ENCODE measurements around the gene ADTRP.
"Not testable (repeated sequence)": the region's sequence is repeated elsewhere in the genome, so short reads cannot be mapped to it uniquely, and the experiment has no call there.

The ADTRP gene

DNA sequence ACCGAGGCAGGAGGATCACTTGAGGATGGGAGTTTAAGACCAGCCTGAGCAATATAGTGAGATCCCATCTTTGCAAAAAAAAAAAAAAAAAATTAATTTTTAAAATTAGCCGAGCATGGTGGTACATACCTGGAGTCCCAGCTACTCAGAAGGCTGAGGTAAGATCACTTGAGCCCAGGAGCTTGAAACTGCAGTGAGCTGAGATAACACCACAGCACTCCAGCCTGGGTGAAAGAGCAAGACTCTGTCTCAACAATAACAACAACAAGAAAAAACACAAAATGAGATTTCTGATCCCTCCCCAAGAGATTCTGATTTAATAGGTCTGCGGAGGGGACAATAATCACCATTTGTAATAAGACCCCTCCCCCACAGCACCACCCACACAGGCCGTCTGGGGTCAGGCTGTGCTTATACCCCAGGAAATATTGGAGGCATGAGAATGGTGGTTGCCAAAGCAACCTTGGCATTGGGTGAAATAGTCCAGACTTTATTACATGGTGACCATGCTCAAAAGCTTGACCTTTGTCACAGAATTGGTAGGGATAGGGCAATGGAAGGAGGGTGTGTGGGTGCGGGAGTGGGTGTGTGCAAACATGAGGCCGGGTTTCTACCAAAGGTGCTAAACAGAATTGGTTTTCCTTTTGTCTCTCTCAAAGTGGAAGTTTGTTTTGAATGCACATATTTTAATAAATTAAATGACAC, 24.4 kb upstream of the ADTRP start:
- no peak for FAIRE-seq

DNA sequence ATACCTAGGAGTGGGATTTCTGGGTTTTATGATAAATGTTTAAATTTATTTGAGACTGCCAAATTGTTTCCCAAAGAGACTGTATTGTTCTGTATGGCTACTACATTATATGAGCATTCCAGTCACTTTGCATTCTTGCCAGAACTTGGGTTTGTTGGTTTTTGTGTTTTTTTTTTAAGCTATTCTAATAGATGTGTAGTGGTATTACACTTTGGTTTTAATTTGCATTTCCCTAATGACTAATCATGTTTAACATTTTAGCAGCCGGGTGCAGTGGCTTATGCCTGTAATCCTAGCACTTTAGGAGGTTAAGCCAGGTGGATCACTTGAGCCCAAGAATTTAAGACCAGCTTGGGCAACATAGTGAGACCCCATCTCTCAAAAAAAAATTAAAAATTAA, 21.9 kb upstream of the ADTRP start:
- not testable (repeated sequence) for FAIRE-seq

DNA sequence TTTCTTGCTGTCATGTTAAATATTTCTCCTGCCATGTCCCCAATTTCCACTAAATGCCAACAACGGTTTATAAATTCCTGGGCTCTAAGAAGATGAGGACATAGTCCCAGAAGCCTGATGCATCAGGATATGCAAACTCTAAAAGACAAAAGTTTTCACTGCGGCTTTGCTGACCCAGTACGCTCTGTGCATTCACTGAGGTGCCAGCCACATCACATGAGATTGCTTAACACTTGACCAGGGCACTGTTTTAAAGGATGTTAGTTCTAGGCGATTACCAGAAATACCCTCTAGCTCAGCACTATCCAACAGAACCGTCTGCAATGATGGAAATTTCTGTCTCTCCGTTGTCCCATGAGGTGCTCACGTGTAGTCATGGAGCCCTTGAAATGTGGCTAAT, 19.9 kb upstream of the ADTRP start:
- FAIRE-seq = no peak

DNA sequence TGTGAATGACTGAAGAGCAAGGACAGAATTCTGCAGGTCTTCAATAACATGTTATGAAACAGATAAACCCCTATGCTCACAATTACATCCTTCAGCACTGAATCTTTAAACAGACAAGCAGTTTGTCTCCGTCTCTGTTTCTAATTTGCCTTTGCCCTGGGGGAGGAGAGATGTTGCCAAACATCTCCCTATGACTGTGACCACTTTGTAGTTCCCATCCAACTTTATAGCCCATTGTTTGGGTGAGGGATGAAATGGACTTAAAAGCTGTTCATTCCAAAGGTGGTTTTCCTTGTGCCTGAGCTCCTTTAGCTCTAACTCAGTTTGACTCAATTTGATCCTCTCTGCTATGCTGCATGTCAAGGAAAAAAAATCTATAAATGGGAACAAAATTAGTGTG, 19.5 kb upstream of the ADTRP start:
- no peak for FAIRE-seq

DNA sequence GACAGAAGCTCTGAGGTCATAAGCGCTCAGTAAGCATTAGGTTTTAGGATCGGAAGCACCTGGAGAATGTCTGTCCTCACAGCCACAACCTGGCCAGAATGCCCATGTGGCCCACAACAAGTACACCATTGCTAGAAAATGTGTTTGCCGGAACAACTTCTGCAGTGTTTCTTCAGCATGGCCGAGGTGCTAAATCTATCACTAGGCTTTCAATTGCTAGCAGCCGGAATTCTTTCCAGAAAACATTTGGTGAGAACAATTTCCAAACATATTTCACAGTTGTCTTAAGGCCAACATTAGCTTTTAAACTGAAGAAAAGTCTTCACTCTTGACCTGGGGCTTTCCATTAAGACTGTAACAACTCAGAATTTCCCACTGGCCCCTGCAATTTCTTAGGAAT, 18.2 kb upstream of the ADTRP start:
- no peak for FAIRE-seq

DNA sequence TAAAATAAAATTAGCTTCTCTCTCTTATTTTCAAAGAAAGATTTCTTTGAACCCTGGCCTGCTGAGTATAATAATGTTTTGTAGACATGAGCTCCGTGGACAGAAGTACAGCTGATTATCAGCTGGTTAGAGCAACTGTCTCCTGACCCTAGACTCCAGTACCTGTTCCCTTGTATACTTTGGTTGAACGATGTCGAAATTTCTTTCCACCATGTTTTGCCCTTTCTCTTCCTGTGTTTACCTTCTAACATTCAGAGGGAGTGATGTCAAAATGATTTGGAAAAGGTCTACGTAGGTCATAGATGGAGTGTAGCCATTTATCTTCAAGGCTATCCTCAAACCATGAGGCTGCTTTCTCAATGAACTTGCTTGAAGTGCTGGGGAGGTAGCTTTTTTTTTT, 16.8 kb upstream of the ADTRP start:
- no peak for FAIRE-seq

DNA sequence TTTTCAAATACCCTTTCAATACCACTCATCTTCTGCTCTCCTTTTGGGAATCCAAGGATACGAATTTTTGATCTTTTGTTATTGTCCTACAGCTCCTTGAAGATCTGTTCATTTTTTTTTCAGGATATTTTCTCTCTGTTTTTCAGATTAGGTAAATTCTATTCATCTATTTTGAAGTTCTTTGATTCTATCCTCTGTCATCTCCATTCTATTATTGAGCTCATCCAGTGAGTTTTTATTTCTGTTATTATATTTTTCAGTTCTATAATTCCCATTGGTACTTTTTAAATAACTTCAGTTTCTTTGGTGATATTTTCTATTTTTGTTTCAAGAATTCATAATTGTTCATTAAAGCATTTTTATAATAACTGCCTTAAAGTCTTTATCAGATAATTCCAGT, 14.7 kb upstream of the ADTRP start:
- FAIRE-seq = no peak

DNA sequence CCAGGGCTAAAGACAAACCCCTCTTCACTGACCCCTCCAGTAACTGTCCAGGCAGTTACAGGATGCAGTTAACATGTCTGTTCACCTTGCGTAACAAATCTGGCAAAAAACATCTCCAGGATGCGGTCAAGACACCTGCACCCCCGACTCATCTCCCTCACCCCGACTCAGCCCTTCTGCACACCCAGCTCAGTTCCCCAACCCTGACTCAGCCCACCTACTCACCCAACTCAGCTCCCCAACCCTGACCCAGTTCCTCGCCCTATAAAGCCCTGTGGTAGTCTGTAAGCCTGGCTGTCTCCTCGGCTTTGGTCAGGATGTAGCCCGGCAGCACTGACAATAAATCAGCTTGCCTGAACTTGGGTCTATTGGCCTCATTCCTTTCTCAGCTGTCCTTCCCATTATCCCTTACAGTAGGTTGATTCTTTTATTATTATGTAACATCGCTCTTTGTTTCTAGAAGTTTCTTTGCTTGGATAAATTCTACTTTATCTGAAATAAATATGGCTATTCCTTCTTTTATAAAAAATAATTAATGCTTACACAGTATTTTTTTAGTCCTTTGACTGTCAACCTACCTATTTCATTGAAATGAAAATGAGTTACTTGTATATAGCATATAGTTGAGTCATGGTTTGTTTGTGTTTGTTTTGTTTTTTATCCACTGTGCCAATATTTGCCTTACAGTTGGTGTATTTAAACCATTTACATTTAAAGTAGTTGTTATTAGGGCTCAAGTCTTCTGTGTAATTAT, 12.9 kb upstream of the ADTRP start:
- no peak for FAIRE-seq

DNA sequence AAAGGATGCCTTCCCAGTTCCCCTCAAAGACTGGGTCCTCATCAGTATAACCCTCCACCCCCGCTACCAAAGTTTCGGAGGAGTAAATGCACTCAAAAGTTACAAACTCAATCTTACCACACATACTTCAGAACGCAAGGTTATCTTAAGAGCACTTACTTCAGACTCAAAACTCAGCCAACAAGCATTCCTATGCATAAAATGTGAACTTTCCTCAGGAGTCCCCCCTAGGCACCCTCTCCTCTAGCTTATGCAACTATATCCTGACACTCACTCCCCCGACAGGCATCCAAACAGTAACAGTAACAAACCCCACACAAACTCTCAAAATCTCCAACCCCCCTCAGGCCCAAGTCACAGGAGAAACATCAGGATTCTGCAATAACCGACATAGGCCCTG, 11.1 kb upstream of the ADTRP start:
- FAIRE-seq = no peak

DNA sequence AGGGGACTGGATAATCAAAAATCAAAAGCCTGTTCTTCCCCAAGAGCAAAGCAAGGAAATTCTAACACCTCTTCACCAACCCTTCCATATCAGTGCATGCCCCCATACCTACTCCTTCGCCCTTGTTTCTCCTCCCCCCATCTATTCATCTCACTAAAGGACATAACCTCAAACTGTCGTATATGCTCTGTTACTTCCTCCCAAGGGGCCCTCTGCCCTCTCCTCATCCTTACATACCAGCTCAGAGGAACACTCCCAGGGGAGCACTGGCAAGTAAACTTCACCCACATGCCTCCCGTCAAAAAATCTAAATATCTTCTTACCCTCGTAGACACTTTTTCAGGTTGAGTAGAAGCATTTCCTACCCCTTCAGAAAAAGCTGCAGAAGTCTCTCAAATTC, 9.4 kb upstream of the ADTRP start:
- FAIRE-seq = no peak

DNA sequence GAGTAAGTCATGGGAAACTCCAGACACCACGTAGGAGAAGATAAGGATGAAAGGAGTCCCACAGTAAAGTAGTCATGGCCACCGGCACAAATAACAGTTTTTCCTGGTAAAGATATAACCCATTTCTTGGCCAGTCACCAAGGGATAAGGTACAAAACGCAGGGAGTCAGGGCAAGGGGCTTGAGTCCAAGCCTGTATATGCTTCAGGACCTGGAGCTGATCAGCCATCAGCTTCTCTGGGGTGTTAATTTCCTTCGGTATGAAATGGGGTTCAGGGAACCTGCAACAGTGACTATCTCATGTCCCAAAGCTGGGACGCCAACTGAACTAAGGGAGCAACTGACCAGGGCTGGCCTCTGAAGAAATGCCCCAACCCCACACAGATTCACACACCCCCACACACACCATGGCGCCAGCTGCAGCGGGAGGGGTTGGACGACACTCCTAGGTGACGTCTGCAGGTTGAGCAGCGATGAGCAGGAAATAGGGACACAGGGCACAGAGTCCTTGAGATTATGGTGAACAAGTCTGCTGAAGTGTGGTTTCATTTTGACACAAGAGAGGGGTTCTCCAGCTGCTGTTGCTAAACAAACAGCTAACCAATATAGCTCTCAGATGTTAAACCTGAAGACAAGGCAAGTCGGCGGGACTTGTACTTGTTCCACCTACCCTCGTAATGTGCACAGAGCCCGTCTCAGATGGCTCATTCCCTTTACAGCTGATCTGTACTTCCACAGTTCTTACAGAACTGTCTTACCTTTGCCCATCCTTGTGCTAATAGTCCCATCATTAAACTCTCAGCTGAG, 7.4 kb upstream of the ADTRP start:
- FAIRE-seq = no peak

DNA sequence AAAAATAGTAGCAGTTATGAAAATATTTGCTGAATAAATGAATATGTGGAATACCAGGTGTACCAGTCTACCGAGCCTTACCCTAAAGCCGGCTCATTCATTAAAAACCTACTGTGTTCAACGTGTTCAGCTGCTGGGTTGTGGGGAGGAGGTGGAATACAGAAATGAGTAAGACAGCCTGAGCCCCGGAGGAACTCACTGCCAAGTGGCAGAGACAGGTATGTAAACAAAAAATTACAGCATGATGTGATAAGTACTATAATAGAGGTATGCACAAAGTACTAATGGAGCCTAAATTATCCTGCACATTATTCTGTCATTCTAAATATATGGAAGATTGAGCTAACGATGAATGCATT, 6.8 kb upstream of the ADTRP start:
- no peak for FAIRE-seq

DNA sequence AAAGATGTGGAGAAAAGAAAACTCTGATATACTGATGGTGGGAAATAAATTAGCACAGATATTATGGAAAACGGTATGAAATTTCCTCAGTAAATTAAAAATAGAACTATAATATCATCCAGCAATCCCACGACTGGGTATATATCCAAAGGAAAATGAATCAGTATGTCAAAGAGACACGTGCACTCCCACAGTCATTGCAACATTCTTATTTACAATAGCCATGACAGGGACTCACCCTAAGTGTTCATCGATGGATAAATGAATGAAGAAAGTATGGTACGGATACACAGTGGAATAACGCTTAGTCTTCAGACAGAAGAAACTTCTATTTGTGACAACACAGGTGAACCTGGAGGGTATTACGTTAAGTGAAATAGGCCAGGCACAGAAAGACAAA, 5.7 kb upstream of the ADTRP start:
- no peak for FAIRE-seq

DNA sequence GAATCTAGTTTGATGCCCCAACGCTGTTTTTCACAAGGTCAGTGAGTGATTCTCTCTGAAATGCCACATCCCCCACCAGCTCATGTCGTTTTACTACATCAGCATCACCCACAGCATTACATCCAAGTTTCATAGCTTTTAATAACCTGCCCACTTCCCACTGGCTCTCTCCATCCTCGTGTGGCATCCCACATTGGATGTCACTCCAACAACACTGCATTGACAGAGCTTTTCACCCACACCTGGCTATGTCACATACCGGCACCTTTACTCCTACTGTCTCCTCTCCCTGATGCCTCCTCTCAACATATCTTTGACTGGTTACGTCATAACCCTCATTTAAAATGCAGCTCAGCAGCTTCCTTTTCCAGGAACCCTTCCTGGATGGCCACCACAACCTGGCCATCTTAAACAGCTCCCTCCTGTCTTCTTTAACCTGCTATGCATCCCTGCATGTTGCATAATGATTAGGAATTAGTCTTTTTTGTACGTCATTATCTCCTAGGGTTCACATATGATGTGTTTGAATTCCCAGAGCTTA, 5.0 kb upstream of the ADTRP start:
- FAIRE-seq = no peak

DNA sequence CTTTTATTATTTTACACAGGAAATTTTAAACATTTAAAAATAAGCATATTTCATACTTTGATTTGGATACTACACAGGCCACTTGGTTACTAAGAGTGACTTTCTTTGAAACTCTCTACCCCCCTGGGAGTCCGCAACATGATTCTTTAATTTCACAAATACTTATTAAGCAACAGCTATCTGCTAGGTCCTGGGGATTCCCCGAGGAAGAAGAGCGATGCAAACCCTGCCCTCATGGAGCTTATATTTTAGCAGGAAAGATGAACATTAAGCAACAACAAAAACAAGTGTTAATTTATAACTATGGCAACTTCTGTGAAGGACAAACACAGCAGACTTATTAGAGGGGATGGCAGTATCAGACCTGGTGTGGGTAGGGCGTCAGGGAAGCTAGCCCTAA, 3.9 kb upstream of the ADTRP start:
- FAIRE-seq = no peak

DNA sequence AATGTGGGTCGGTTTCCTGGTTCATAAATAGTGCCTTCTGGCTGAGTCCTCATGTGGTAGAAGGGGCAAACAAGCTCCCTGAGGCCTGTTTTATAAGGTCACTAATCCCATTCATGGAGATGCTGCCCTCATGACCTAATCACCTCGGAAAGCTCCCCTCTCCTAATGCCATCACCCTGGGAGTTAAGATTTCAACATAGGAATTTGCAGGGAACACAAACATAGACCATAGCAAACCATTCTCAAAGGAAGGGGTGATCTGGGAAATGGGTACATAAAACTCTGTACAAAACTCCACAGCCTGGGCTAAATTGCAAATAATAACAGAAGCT, 1.5 kb upstream of the ADTRP start:
- FAIRE-seq = no peak

DNA sequence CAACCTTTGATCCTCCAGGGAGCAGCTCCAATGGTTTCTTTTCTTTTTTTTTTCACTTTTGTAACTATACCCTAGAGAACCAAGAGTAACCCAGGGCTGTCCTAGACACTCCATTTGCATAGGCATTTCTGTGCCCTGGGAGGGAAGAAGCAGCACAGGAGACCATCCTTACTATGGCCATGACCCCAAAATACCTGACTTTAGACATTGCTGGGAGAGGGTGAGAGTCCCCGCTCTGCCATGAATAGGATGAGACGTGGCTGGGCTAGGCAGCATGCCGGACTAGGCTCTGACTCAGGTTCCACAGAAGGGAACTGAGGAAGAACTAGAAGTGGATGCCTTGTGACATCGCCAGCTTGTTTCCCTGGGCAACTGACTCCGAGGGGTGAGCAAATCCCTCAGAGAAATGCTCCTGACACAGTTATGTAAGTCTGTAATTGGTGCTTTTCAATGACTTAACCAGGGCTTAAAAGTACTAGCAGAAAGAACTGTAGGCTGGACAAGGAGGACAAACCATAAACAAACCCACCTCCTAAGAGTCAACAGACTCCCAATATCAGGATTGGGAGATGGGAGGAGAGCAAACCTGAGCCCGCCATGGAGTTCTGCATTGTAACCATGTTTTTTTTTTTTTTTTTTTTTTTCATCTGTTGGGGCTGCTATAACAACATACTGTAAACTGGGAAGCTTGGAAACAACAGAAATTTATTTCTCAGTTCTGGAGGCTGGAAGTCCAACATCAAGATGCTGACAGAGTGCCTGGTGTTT, 910 bp upstream of the ADTRP start:
- FAIRE-seq = no peak

DNA sequence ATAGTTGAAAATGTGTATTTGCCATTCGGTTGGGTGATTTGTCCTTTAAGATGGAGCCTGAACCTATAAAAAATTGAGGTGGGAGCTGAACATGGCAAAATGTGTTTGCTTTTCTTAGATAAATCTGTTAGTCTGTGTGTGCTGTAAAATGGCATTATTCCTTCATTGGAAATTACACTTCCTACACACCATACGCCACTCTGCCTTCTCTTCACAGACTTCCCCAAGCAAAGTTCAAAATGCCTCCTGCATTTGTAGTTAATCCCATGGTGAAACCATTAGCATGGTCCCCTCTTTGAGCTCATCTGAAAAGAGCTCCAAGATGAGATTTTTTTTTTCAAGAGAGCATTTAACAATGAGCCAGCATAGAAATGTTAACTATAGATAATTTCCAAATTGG, 567 bp downstream of the ADTRP start:
- no peak for FAIRE-seq

DNA sequence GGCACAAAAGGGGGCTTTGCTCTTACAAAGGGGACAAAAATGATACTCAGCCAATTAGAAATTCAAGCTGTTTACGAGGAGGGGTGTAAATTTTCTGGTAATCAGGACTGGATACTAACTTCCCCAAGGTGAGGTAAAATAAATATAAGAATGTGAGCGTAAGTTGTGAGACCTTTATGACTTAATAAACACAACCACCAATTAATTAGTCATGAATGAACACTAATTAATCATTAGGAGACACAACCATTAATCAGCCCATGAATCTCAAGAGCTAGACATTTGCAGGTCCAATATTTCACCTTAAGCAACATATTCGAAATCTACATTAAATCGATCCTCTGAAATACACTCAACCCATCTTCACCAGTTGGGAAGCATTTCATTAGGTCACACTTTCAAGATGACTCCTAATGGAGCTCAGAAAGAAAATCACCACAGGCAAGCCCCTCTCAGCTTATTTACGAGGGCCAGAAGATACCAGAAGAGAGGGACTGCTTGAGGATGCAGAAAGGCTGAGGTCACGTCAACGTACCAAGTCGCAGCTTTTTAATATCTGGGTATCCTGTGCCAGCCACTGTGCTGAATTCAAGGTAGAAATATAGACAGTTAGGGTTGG, 2.7 kb downstream of the ADTRP start:
- FAIRE-seq = no peak

DNA sequence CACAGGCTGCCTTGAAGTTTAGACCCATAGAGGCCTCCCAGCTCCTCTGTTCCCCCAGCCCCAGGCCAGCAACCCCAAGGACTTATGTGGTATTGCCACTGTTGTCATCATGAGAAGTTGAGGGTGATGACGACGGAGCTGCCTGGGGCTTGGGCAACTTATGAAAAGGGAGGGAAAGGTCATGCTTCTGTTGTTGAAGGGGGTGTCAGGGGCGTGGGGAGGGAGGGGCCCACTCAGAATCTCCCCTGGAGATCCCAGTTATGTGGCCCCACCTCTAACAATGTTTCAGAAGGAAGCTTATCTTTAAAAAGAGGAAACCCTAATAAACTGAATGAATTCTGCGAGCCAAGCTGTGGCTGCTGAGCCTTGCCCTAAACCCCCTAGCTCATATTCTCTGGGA, 4.2 kb downstream of the ADTRP start:
- no peak for FAIRE-seq

DNA sequence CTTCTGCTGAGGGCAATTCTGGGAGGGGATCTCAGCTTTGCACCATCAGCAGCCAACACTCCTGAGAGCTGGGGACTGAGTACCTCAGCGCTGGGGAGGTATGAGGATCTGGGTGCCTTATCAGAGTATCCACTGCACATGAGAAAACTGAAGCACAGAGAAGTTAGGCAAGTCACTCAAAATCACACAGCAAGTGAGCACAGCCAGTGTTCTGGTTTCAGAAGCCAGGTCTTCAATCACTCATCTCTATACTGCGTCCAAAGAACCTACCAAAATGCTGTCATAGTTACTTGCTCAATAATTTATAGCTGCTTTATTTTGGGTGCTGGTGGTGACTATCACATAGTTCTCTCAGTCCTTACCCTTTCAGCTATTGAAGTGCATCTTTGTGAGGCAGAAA, 5.0 kb downstream of the ADTRP start:
- no peak for FAIRE-seq

DNA sequence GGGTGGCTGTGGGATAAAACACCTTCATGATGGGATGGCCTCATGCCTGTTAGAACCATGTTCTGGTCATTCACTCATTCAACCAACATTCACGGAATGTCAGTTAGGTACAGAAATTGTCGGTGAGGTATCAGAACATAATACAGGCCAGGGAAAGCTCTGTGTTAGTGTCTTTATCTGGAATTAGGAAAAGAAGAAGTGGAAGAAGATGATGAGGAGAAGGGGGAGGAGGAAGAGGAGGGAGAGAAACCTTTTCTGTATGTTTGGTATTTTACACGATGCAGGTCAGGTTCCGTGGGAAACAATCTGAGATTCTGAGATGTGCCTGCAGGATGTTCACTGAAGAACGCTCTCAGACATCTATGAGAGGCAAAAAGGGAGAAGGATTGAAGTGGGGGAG, 5.6 kb downstream of the ADTRP start:
- no peak for FAIRE-seq
